ENCODE results near the gene TMEM269. TPM values are rescaled to one million over a fixed set of nuclear protein-coding genes. Genes with fewer than 3 reads are reported as not detected.

TMEM269 gene, protein sequence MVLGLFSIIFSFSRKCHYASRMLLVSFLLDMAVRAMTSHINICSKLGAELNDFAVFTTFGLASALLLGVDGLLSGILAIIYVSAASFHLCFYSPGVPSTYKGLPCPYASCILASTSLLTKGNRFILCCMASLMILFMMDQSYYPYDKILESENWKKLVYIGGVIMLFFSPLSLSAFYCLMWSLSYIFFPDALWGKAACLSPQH
- total RNA-seq = 0.21 TPM in 1 of 2 replicates, not detected in the other

DNA sequence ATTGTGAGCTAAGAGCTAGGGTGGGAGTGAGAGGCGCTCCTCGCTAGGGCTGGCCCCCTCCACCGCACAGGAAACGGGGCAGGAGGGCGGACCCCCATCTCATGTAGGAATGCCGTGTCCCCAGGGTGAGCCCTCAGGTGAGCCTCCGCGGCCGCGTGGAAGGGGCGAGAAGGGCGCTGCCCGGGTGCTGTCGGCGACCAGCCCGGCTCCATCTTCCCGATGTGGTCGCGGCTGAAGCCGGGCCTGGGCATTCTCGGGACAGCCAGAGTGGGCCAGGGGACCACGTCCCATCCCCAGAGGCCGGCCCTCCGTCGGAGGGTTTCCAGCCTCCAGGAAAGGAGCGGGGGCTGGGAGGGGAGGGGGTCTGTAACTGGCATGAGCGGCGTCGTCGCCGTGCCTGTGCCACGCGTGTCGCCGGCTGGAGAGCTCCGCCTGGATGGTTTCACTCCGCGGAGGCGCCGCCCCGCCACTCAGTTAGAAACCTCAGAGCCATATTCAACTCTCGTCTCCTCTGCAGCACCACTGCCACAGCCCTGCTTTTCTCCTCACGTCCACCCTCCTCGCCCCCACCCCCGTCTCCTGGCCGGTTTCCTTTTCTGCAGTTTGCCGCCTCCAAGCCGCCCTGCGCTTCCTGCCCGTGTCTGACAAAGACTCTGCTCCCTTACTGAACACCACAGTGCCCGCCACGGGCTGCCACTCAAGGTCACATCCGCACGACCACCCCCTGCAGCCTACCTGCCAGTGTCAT lies at the start of gene TMEM269:
Gene TMEM269, plus strand, starts transcription at position 46 of the 748 bp plus-strand sequence. CDS start 4,903 bp downstream, outside the sequence.

DNA sequence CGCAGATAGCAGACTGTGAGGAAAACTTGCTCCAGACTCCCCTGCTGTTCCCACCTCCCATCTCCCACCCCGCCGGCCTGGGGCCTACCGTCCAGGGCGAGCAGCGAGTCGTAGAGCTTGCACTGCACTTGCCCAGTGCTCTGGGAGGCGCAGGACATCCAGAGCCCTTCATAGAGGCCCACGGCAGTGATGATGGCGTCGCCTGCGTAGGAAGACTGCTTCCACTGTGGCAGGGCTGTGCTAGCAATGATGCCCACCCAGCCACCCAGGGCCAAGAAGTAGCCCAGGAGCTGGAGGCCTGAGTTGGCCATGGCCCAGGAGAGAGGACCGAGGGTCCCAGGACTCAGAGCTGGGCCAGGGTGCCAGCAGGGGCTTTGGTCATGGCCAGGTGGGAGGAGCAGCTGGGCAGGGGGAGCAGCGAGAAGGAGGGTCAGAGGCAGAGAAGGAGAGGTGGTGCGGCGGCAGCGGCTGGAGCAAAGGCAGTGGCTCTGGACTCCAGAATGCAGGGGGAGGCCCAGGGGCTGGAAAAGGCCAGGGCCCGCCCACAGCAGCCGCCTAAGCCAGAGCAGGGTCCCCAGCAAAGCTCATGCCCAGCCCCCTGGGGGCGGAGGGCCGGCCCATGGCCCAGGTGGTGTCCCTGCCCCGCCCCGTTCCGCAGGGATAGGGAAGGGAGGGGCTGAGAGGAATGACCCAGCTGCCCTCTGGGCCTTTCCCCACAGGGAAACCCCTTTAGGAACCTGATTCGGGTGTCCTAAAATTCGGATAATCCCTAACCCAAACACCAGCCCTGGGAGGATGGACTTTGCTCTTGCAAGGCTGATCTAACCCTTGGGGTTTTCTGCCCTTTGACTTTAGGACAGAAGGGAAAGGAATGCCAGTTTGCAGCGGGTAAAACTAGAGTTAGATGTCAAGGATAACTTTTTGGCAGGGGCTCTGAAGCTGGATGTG lies 44.8 kb upstream of the TMEM269 start, which contains the start of gene CLDN19:
Gene CLDN19, minus strand, starts transcription at position 484 of the 948 bp plus-strand sequence. Its CDS starts 173 bp downstream, at position 311.

DNA sequence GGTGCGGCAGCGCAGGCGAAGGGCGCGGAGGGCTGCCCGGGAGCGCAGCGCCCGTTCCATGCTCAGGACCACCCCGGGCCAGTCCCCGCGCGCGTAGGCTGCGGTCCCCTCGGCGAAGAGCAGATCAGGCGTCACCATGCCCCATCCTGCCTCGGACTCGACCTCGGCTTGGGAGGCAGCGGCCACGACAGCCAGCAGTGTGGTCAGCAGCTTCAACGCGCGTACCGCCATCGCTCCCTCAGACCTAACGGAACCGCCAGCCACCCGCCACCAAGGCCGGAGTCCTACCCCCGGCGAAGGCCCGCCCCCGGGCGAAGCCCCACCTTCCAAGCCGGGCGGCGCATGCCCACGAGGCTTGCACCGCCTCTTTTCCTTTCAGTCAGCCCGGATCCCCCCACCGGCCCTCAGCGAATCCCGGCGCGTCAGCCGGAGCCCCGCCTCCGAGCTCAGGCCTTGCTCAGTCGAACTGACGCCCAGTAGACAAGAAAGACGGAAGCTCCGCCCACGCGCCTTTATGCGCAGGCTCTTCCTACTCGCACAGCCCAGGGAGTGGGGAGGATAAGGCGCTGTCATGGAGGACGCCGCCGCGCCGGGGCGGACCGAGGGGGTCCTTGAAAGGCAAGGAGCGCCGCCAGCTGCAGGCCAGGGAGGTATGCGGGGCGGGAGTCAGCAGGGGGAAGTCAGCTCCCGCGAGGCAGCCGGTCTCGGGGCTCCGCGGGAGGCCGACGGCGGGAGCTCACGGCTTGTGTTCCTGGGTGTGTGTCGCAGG lies 17.9 kb upstream of the TMEM269 start, which contains the start of the genes C1orf50 and P3H1:
Gene C1orf50, plus strand, starts transcription at position 509 of the 769 bp plus-strand sequence. Its CDS starts 63 bp downstream, at position 572.
Gene P3H1, minus strand, starts transcription at position 288 of the 769 bp plus-strand sequence. Its CDS starts 57 bp downstream, at position 231.

DNA sequence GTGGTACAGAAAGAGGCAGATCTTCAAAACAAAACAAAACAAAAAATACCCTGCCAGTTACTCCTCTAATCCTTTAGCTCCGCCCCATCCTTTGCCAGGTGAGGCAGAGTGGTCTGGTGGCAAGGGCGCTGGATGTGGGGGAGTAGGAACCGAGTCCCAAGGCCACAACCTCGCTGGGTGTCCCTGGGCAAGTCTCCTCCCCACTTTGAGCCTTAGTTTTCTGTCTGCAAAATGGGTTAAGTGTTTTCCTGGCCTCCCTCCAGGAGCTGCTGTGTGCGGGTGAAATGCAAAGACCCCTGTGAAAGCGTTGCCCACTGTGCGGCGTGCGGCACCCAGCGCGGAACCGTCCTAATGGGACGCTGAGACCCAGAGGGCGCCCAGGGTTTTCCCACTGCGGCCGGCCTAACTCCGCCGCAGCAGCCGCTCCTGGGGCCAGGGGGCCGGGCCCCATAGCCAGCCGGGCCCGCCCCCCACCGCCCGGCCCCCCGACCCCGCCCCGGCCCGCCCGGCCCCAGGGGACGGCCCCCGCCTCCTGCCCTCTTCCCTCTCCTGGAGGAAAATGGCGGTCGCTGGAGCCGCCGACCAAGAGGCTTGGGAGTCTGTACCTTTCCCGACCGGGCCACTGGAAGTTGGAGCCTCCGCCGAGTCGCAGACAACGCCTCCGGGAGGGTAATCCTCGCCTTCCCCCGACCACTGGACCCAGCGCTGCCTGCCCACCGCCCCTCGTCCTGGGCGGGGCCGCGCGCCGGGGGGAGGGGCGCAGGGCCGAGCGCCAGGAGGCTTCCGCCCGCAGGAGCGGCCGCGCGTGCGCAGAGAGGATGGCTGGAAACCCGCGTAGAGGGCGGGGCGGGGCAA lies 32.0 kb downstream of the TMEM269 start, which contains the start of the genes ERMAP and SVBP:
Gene ERMAP, plus strand, starts transcription at position 538 of the 855 bp plus-strand sequence. CDS start 13,327 bp downstream, outside the sequence.
Gene SVBP, minus strand, starts transcription at position 813 of the 855 bp plus-strand sequence. CDS start 853 bp downstream, outside the sequence.

DNA sequence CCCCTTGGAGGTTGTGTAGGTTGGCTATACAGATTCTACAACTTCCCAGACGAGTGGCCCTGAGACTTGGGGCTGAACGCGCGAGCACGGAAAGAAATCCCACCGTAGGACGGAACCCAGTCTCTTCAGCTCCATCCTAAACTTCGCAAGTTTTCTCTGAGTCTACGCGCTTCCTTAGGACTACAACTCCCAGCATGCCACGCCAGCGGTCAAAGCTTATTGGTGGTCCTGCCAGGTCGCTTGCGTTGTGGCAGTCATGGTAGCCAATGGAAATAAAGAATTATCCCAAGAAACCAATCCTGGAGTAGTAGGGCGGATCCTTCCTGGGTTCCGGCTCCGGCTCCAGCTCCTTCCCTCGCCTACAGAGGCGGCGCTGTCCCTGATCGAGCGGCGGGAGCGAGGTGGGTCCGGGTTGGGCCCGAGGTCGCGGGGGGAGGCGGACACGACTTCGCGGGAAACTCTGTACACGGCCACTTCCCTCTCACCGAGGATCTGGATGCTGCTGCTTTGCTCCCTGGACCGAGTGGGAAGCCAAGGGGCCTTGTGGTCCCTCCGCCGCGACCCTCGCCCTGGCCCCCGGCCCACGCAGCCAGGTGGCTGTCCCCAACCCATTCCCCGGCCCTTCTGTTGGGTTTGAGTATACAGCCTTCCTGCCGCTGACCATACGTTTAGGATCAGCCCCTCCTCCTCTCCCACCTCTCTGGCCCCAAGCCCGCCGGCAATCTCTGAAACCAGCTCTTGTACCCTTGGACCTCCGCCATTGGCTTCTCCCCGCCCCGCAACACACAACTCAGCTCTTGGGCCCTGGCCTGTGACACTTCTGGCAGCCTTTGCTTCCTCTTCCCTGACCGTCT lies 61.7 kb downstream of the TMEM269 start, which contains the start of gene ZNF691:
Gene ZNF691, plus strand, starts transcription at position 357 of the 854 bp plus-strand sequence. CDS start 3,046 bp downstream, outside the sequence.

Other genes with a start within 250 kb of the TMEM269 start
- gene PPIH, start 126.6 kb upstream of the TMEM269 start, total RNA-seq = 22.2 and 28.4 TPM in 2 replicates
- gene YBX1, start 102.6 kb upstream of the TMEM269 start, total RNA-seq = 571 and 607 TPM in 2 replicates
- not detected in 2 replicates for gene CLDN19, start 44.8 kb upstream of the TMEM269 start, total RNA-seq
- gene P3H1, start 18.0 kb upstream of the TMEM269 start, total RNA-seq = 27.9 and 31.8 TPM in 2 replicates
- gene C1orf50, start 17.7 kb upstream of the TMEM269 start, total RNA-seq = 2.4 and 3.8 TPM in 2 replicates
- 5.5 and 8.7 TPM in 2 replicates for gene ERMAP, start 32.1 kb downstream of the TMEM269 start, total RNA-seq
- 14.0 and 29.0 TPM in 2 replicates for gene SVBP, start 32.4 kb downstream of the TMEM269 start, total RNA-seq
- gene ZNF691, start 61.6 kb downstream of the TMEM269 start, total RNA-seq = 7.2 and 8.7 TPM in 2 replicates
- gene SLC2A1, start 173.9 kb downstream of the TMEM269 start, total RNA-seq = 1,188 and 2,122 TPM in 2 replicates